KG1 (cell line): ENCODE results near the gene ULK4.
"Not testable (repeated sequence)": the region's sequence is repeated elsewhere in the genome, so short reads cannot be mapped to it uniquely, and the experiment has no call there.

Source experiments
- DNase-seq: peaks from one replicate; lab custom pipeline; 2025; lab: John Stamatoyannopoulos, UW

ULK4 gene

GRCh38 chr3:41690766-41691563 lies 270.9 kb downstream of the ULK4 start:
- peak; percentile 37 for DNase-seq

DNA sequence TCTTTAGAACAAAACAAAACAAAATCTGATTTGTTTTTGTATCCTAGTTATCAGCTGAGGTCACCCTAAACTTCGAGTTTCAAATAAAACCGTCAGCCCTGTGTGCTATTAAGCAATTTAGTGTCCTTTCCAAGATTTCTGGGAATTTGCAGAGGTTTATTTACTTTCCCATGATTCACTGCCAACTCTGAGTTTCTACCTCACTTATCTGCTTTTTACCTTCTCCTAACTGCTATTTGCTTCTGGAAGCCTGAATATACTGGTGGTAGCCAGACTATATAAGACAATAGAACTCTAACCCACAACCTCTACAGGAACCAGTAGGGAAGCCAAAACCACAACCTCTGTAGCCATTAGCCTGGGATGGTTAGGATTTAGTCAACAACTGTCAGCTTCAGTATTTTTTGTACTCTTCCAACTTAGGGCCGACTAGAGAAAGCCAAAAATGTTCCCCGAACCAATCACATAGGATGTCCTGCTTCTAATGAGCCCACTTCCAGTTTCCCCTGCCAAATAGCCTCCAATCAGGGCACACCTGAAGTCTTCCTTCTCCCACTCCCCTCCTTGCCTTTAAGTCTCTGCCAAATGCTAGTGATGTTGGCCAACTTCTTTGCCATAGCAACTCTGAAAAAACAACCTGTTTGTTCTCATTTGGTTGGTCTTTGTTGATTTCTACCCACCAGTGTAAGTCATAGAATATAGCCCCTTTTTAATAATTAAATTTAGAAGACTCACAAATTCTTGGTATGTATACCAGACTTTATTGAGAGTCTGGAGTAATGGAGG lies 273.1 kb downstream of the ULK4 start:
- no peak for DNase-seq

DNA sequence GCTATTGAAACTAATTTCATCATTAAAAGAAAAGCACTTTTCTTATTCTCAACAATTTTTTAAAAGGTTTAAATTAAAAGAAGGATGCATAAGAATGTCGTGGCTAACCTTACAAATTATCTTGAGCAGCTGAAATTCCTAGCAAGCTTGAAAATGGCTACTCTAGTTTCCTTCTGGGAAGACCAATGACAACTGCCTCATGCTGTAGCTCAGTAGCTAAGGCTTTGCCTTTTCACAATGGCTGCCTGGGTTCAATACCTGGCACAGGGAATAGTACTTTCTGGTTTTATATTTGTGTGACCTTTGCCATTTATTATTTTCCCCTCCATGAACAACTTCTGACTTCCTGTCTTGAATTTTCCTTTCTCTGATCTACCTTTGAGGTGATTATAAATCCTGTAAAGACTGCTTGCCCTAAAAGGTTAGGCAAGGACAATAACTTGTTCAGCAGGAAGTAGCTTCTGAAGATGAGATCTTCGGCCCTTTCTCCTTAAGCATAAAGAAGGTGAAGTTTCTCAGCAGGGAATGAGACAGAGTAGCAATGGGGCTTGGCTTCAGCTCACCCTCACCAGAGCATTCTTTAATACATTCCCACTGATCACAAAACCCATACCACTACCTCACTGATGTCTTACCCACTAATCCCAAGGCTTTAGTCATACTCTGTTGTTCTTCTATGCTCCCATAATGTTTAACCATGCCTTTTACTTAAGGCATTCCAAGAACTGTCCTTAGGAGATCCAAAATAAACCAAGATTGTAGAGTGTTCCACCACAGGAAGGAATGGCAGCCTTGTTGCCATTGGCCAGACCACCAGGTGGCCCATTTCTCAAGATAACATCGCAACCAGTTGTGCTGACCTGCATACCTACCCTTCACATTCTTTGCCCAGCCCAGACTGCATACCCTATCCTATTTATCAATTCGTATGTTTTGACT lies 276.8 kb downstream of the ULK4 start:
- no peak for DNase-seq

DNA sequence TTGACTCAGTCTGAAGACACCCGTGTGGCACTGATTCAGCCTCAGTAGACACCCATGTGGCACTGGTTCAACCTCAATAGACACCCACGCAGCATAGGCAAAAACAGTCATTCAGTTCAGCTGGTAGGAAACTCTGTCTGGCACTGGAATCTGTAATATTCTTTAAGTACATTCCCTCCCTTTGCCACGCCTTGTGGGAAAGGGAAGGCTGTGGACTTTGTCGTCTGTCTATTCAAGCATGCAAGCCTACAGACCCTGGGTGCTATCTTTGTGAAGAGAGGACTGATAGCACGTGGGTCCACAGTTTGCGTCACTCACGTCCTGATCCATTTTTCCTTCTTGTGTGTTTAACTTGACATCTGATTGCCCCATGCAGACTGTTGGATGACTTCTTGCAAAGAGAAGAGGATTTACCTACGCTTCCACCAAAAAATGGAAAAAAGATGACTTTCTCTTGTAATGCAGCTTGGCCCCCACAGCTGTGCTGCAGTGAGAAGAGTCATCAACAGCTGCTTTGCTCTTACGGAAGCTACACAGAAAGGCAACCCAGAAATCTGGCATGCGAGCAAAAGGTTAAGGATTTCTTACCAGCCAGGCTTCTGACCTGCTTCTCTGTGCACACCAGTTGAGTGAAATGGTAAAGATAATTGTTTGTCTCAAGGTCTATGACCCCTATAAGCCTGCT lies 278.1 kb downstream of the ULK4 start:
- no peak for DNase-seq

- no peak for DNase-seq
Observed at GRCh38 chr3:41682996-41683395, 278.9 kb downstream of the ULK4 start.

DNA sequence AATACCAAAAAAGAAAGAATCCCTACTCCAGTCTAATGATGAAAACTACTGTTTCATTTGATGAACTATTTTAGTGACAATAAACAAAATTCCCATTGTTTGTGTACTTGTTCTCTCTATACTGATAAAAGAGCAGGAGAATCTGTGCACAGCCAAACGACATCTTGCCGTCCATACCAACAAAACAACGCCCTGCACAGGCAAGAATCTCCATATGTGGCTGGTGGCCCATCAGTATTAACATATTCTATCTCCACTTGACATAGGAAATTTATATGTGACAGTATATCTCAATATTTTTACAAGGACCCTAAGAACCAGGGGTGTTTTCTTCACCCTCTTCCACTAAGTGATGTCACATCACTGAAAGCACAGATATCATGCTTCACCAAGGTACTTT lies 279.5 kb downstream of the ULK4 start:
- DNase-seq = no peak

DNA sequence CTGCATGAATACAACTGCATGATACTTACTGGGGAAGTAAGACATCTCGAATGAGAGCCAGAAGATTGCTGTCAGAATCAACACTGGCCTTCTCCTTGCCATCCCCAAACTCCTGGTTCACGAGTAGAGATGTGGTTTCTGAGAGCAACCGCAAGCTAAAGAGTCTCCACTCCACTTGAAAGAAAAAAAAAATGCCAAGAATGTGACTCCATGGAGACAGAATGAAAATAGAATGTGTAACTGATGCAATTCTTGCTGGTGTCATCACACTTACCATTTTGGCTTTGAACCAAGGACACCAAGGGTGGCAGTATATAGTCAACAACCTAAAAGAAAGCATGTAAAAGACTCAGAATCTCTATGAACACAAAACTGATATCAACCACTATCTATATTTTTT lies 280.4 kb downstream of the ULK4 start:
- DNase-seq = no peak

DNA sequence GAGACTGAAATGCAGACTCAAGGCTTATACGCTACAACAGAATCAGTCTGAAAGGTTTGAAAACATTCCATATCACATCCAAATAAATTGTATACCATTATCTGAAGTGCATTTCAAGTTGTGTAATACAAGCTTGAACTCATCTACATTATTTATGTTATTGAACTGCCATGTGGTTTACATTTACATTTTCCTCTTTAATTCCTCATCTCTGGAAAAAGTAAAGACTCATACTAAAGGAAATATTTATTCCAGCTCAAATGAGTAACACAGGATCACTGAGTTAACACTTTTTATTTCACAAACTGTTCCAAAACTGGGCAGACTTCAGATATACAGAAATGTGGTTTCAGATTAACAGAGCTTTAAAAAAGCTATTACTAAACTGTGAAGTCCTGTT lies 282.5 kb downstream of the ULK4 start:
- no peak for DNase-seq

DNA sequence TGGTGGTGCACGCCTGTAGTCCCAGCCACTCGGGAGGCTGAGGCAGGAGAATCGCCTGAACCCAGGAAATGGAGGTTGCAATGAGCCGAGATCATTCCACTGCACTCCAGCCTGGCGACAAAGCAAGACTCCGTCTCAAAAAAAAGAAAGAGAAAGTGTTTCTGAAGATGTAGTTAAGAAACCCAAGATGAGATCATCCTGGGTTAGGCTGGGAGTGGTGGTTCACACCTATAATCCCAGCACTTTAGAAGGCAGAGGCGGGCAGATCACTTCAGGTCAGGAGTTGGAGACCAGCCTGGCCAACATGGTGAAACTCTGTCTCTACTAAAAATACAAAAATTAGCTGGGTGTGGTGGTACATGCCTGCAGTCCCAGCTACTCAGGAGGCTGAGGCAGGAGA lies 286.8 kb downstream of the ULK4 start:
- not testable (repeated sequence) for DNase-seq

DNA sequence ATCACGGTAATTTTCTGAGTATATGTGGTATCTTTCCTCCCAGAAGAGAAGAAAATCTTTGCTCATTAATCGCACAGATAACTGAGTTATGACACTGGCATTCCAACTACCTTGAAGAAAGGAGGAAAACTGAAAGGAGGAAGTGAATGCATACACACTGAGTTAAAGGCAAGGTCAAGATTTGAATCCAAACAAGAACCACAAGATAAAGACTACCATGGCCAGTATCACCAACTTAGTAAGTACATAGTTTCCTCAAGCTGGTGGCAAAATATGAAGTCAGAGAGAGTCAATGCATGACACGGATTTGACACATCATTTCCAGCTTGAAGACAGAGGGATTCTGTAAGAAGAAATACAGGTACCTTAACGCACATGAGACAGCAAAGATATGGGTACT lies 287.5 kb downstream of the ULK4 start:
- DNase-seq = no peak

- no peak for DNase-seq
Observed at GRCh38 chr3:41673650-41674049, 288.3 kb downstream of the ULK4 start.

- DNase-seq = no peak
Observed at GRCh38 chr3:41668379-41668778, 293.5 kb downstream of the ULK4 start.

DNA sequence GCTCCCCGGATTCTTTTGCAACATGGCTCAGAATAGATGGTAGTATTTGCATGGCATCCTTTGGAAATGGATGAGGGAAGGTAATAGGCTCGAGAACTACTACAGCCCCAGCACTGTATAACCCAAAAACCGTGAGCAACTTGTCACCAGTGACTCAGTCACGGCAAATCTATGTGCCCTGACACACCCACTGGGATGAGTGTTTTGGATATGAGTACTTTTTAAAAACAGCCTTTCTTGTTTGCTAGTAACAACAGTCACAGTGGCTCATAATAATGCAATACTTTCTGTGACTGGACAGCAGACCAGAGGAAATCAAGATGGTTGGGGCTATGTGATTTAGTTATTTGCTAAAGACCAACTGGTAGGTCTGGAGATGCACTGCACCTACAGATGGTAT lies 299.6 kb downstream of the ULK4 start:
- DNase-seq = no peak

DNA sequence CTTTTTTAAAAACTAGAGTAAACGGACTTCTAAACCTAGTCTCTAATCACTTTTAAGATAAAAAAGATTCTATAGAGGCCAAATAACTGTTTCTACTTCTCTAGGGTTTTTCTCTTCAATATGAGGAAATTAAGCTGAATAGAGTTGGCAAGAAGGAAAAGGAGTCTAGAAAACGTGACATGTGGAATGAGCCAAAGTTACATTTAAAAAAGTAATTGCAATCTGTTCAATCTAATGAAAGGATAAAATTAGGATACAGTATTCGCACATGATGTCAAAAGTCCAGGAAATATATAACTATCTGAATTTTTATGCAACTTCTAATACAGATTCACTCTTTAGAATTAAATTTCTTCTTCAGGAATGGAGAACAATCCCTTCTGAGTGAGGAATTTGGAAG lies 300.1 kb downstream of the ULK4 start:
- no peak for DNase-seq

GRCh38 chr3:41660510-41660909 lies 301.4 kb downstream of the ULK4 start:
- no peak for DNase-seq

GRCh38 chr3:41653571-41654239 lies 308.2 kb downstream of the ULK4 start:
- DNase-seq = no peak

- no peak for DNase-seq
Observed at GRCh38 chr3:41652931-41653330, 309.0 kb downstream of the ULK4 start.

DNA sequence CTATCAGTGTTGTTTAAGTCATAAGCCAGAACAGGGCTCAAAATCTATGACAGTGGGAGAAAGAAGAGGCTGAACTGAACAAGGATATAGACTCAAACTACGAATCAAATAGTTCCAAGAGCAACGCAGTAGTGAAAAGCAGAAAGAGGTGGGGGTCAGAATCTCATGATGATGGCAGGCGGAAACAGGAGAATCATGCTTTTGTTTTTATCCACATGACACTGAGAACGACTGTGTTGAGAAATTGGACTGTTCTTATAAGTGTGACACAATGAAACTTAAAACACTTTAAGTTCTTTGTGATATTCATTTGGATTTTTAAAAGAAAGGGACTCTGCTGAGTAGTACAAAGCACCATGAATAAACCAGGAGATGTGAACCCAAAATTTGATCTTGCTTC lies 309.4 kb downstream of the ULK4 start:
- DNase-seq = no peak

- no peak for DNase-seq
Observed at GRCh38 chr3:41651718-41652117, 310.2 kb downstream of the ULK4 start.

DNA sequence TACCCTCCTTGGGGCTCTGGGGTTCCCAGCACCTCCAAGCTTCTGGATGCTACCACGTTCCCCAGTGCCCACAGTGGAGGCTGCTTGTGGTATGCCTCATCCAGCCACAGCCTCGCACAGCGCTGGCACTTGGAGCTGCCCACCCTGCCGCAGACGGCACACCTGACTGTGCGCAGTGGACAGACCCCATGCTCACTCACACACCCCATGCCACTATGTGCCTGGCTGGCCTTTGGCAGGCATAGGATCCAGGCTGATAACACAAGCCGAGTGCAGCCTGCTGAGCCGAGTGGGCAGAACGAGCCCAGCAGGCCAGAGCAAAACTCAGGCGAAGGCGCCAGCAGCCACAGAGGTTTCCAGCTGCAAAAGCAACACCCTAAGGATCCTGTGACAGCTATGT lies 311.5 kb downstream of the ULK4 start:
- no peak for DNase-seq

DNA sequence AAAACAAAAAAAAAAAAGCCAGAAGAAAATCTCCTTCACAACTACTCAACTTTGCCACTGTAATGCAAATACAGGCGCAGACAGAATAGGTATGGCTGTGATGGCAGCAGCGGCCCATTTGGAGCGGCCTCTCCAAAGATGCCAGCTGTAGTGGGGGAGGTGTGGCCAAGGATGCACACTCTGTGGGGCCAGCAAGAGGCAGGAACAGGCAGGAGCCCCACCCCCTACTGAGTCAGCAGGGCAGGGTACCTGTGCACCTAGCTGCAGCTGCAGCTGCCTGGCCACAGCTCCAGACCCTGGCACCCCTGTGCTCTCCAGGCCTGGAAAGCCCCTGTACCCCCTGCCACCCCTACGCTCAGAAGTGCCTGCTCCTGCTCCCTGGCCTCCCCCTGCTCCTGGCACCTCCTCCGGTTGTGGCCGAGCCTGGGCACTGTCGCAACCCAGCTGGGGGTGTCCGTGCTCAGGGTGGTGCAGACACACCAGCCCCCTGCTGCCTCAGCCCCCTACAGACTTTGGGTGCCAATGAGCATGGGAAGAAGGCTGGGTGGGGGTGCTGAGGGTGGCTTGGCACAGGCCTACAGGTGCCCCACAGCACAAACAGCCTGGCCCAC lies 312.7 kb downstream of the ULK4 start:
- no peak for DNase-seq
